ENCODE measurements around the gene GNL2.
A peak's percentile ranks its signal among the peaks of the same experiment; 100 is the strongest.

GNL2 gene

DNA sequence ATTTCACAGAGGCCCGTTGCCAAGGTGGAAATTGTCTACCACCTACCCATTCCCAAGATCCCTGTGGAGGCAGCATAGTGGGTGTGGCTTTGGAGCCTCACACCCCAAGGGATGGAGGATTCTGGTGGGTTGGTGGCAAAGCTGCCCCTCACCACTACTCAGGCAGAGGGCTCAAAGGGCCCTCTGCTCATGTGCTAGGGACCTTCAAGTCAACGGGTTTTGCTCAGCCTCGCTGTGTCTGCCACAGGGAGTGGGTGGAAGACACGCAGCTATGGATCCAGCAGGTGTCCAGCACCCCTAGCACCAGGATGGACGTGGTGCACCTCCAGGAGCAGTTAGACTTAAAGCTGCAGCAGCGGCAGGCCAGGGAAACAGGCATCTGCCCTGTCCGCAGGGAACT lies 36.7 kb downstream of the GNL2 start:
- Histone ChIP-seq H3K9me3 (ENCODE audit: insufficient read depth, low read length) (no peaks in the 10 kb centered on the region), H3K27me3 (ENCODE audit: low read depth, low read length) (no peaks in the 10 kb centered on the region), H3K4me2 (ENCODE audit: low read length) (no peak overlapping the region), H3K27ac (ENCODE audit: low read length) (no peak overlapping the region), H3K4me1 (ENCODE audit: low read length) (no peaks in the 10 kb centered on the region), H4K20me1 (ENCODE audit: insufficient read depth, low read length) (no peaks in the 10 kb centered on the region), H3K79me2 (ENCODE audit: low read length) (peaks cover under 1% of the 10 kb centered on the region; the same call in 1 of the 2 replicates), H3K36me3 (replicated peaks; ENCODE audit: low read depth, low read length) (no peaks in the 10 kb centered on the region), H3K4me3 (ENCODE audit: low read length) (no peak overlapping the region), H3K9ac (ENCODE audit: low read length) (no peak overlapping the region), H2AFZ (ENCODE audit: low read depth, low read length) (no peak overlapping the region)
- TF ChIP-seq CTCF (IDR thresholded peaks at IDR 0.05; ENCODE audit: low read depth, low read length), result no peak
- no peak for TF ChIP-seq EZH2phosphoT487 (IDR thresholded peaks at IDR 0.05; ENCODE audit: low read depth)

- Histone ChIP-seq H2AFZ (ENCODE audit: low read depth, low read length) (0 out of 2 replicates have a peak overlapping the region, but pooled peaks have one; percentile 3), H3K4me2 (ENCODE audit: low read length) (no peak overlapping the region), H3K4me1 (ENCODE audit: low read length) (no peaks in the 10 kb centered on the region; the same call in 1 of the 2 replicates)
These were observed 37.3 kb downstream of the GNL2 start for GRCh38 chr1:37558411-37558810.

DNA sequence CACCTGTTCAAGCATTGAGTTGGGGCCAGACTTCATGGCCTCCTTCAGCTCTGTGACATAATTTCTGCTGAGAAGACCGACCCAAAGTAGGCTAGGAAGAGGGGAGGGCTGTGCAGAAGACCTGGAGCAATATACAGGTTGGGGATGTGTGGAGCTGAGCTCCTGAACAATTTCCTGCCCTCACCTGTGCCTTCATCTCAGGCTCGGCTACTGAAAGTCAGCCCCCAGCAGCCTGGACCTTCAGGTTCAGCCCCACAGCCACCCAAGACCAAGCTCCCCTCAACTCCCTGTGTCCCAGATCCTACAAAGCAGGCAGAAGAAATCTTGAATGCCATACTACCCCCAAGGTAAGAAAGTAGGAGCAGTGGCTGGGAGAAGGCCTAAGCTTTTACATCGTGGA lies 38.3 kb downstream of the GNL2 start:
- peaks cover 17% of the 10 kb centered on the region for H3K79me2 ChIP-seq (ENCODE audit: low read length)
- no peak overlapping the region for H3K27ac ChIP-seq (ENCODE audit: low read length)
- H3K4me3 ChIP-seq (ENCODE audit: low read length), result no peak overlapping the region
- H3K36me3 ChIP-seq (replicated peaks; ENCODE audit: low read depth, low read length), result no peaks in the 10 kb centered on the region
- peaks cover 12% of the 10 kb centered on the region for H4K20me1 ChIP-seq (ENCODE audit: insufficient read depth, low read length)
- peaks cover 9% of the 10 kb centered on the region for H3K4me1 ChIP-seq (ENCODE audit: low read length)
- no peaks in the 10 kb centered on the region for H3K27me3 ChIP-seq (ENCODE audit: low read depth, low read length)
- TF ChIP-seq CTCF (IDR thresholded peaks at IDR 0.05; ENCODE audit: low read depth, low read length) (no peak), EZH2phosphoT487 (IDR thresholded peaks at IDR 0.05; ENCODE audit: low read depth) (no peak)
- H3K9ac ChIP-seq (ENCODE audit: low read length), result no peak overlapping the region
- no peaks in the 10 kb centered on the region for H3K9me3 ChIP-seq (ENCODE audit: insufficient read depth, low read length)
- no peak overlapping the region for H3K4me2 ChIP-seq (ENCODE audit: low read length)
- H2AFZ ChIP-seq (ENCODE audit: low read depth, low read length), result no peak overlapping the region

More at GRCh38 chr1:37558411-37558810, 37.3 kb downstream of the GNL2 start:
- Histone ChIP-seq H3K9me3 (ENCODE audit: insufficient read depth, low read length) (no peaks in the 10 kb centered on the region), H3K79me2 (ENCODE audit: low read length) (peaks cover 7% of the 10 kb centered on the region), H3K36me3 (replicated peaks; ENCODE audit: low read depth, low read length) (no peaks in the 10 kb centered on the region), H3K27me3 (ENCODE audit: low read depth, low read length) (no peaks in the 10 kb centered on the region), H3K9ac (ENCODE audit: low read length) (no peak overlapping the region), H4K20me1 (ENCODE audit: insufficient read depth, low read length) (peaks cover 4% of the 10 kb centered on the region), H3K27ac (ENCODE audit: low read length) (no peak overlapping the region), H3K4me3 (ENCODE audit: low read length) (no peak overlapping the region)
- TF ChIP-seq EZH2phosphoT487 (IDR thresholded peaks at IDR 0.05; ENCODE audit: low read depth) (no peak), CTCF (IDR thresholded peaks at IDR 0.05; ENCODE audit: low read depth, low read length) (no peak)

DNA sequence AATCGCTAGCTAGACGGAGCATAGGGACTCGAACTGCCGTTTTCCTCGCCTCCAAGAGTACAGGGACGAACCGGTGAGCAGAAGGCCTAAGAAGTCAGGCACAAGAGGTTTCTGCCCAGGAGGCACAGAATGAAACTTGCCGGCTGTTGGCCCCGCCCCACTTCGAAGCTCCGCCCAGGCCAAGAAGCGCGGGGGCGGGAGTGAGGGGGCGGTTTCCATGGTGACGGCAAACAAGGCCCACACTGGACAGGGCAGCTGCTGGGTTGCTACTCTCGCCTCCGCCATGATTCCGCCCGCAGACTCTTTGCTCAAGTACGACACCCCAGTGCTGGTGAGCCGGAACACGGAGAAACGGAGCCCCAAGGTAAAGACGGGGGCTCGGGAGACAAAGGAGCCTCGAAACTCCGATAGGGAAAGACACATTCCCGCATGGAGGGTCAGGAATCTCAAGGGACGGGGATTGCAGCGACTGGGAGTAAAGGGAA lies 39.0 kb downstream of the GNL2 start, which contains the start of gene DNALI1:
DNALI1 (plus strand) TSS at position 229 of the 485 bp plus-strand sequence; CDS start at position 284, 55 bp downstream.
- Histone ChIP-seq H3K36me3 (replicated peaks; ENCODE audit: low read depth, low read length) (no peaks in the 10 kb centered on the region), H3K9me3 (ENCODE audit: insufficient read depth, low read length) (no peaks in the 10 kb centered on the region), H2AFZ (ENCODE audit: low read depth, low read length) (no peak within 1 kb of the TSS), H3K4me1 (ENCODE audit: low read length) (peaks cover 9% of the 10 kb centered on the region), H3K9ac (ENCODE audit: low read length) (no peak within 1 kb of the TSS), H4K20me1 (ENCODE audit: insufficient read depth, low read length) (peaks cover 12% of the 10 kb centered on the region), H3K27ac (ENCODE audit: low read length) (no peak within 1 kb of the TSS), H3K4me3 (ENCODE audit: low read length) (no peak within 1 kb of the TSS), H3K79me2 (ENCODE audit: low read length) (peaks cover 18% of the 10 kb centered on the region), H3K27me3 (ENCODE audit: low read depth, low read length) (no peaks in the 10 kb centered on the region), H3K4me2 (ENCODE audit: low read length) (no peak within 1 kb of the TSS)
- TF ChIP-seq CTCF (IDR thresholded peaks at IDR 0.05; ENCODE audit: low read depth, low read length) (no peak), EZH2phosphoT487 (IDR thresholded peaks at IDR 0.05; ENCODE audit: low read depth) (no peak)

Measured in OCI-LY3 (cell line).